ENCODE results near the gene WNT9A.

- no peak for TF ChIP-seq CTCF (IDR thresholded peaks at IDR 0.05)
- no peak for TF ChIP-seq POLR2AphosphoS5 (IDR thresholded peaks at IDR 0.05)
These were observed 67.3 kb downstream of the WNT9A start for GRCh38 chr1:227880342-227880924.
